ENCODE results near the gene XIRP1.

XIRP1 gene

GRCh38 chr3:39185326-39185958 is 7.0 kb downstream of the XIRP1 start:
- no peak overlapping the region for H3K4me3 ChIP-seq (ENCODE audit: low read length)
- TF ChIP-seq CTCF (conservative IDR thresholded peaks at IDR 0.05; ENCODE audit: low read length) = no peak
- DNase-seq (ENCODE audit: low read depth) = no peak

- TF ChIP-seq CTCF (conservative IDR thresholded peaks at IDR 0.05; ENCODE audit: low read length) = no peak
- no peak overlapping the region for H3K4me3 ChIP-seq (ENCODE audit: low read length)
- DNase-seq (ENCODE audit: low read depth) = no peak
These were observed 7.5 kb downstream of the XIRP1 start for GRCh38 chr3:39184968-39185285.

- TF ChIP-seq CTCF (conservative IDR thresholded peaks at IDR 0.05; ENCODE audit: low read length) = no peak
- DNase-seq (ENCODE audit: low read depth) = no peak
- H3K4me3 ChIP-seq (ENCODE audit: low read length) = no peak overlapping the region
These were observed 8.1 kb downstream of the XIRP1 start for GRCh38 chr3:39184081-39184967.

- no peak for DNase-seq (ENCODE audit: low read depth)
- no peak for TF ChIP-seq CTCF (conservative IDR thresholded peaks at IDR 0.05; ENCODE audit: low read length)
- H3K4me3 ChIP-seq (ENCODE audit: low read length) = no peak overlapping the region
These were observed 8.9 kb downstream of the XIRP1 start for GRCh38 chr3:39183211-39184080.

- H3K4me3 ChIP-seq (ENCODE audit: low read length) = no peak overlapping the region
- no peak for DNase-seq (ENCODE audit: low read depth)
These were observed 10.7 kb downstream of the XIRP1 start for GRCh38 chr3:39181408-39182335.

More at GRCh38 chr3:39181408-39182335, 10.7 kb downstream of the XIRP1 start:
- no peak for TF ChIP-seq CTCF (conservative IDR thresholded peaks at IDR 0.05; ENCODE audit: low read length)
